ENCODE measurements around the gene COL19A1.

DNA sequence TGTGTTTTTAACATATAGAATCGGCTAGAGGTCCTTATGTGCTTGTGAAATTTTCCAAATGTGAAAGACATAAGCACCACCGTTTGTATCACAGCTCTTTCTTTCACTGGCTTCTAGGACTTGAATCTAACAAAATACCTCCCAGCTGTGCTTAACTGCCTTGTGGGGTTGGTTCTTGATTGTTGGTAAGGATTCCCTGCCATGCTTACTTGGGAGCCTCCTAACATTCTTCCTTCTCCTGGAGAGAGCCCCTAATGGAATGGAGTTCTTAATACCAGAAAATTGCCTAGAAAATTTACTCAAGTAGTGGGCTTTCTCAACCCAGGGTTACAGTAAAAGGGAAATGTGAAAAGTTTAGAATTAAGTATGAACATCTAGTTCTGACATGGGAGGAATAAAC lies 121.2 kb downstream of the COL19A1 start:
- TF ChIP-seq, protein P1, sequence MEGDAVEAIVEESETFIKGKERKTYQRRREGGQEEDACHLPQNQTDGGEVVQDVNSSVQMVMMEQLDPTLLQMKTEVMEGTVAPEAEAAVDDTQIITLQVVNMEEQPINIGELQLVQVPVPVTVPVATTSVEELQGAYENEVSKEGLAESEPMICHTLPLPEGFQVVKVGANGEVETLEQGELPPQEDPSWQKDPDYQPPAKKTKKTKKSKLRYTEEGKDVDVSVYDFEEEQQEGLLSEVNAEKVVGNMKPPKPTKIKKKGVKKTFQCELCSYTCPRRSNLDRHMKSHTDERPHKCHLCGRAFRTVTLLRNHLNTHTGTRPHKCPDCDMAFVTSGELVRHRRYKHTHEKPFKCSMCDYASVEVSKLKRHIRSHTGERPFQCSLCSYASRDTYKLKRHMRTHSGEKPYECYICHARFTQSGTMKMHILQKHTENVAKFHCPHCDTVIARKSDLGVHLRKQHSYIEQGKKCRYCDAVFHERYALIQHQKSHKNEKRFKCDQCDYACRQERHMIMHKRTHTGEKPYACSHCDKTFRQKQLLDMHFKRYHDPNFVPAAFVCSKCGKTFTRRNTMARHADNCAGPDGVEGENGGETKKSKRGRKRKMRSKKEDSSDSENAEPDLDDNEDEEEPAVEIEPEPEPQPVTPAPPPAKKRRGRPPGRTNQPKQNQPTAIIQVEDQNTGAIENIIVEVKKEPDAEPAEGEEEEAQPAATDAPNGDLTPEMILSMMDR (IDR thresholded peaks at IDR 0.05): no peak
- TF ChIP-seq POLR2A (IDR thresholded peaks at IDR 0.05) (no peak), EP300 (IDR thresholded peaks at IDR 0.05) (no peak)

Measured in ovary (tissue), 3 donors.